SU-DHL-6 (cell line): ENCODE measurements around the gene MTRF1.

Source experiments
- CTCF ChIP-seq: fragments of 200-600 bp; sonication (generic); IDR thresholded peaks from one replicate; pipeline ENCODE4 v1.5.1; 2017; ENCODE audit warnings: antibody characterized with exemption, mild to moderate bottlenecking, low read length, moderate library complexity; ENCODE audit not compliant: insufficient read depth, poor library complexity, severe bottlenecking
- EZH2phosphoT487 ChIP-seq: fragments of 200-600 bp; sonication (generic), shearing (Covaris generic); conservative IDR thresholded peaks from 2 replicates; pipeline ENCODE4 v1.6.1; 2018; ENCODE audit warnings: mild to moderate bottlenecking, antibody characterized with exemption, low read length, moderate library complexity, mixed read lengths

- TF ChIP-seq CTCF (no peak), EZH2phosphoT487 (no peak)
These were observed 21.8 kb downstream of the MTRF1 start for GRCh38 chr13:41241626-41242025.
